ENCODE data around the gene TRIM32.

DNA sequence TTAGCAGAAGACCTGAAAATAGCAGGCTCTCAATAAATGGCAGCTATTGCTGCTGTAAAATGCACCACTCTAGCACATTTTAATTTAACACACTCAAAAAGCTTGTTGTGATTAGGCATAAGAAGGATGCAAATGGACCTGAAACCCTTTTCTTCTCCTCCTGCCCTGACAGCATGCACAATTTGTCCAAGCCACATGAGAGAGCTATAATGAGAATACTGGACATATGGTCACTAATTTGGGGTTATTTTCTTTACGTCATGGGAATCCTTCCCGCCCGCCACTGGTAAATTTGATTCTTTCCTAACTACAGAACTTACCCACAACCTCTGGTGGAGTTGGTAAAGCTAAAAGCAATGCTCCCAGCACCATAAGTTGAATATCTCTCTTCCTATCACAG lies 62.1 kb downstream of the TRIM32 start:
- TF ChIP-seq, protein P1, sequence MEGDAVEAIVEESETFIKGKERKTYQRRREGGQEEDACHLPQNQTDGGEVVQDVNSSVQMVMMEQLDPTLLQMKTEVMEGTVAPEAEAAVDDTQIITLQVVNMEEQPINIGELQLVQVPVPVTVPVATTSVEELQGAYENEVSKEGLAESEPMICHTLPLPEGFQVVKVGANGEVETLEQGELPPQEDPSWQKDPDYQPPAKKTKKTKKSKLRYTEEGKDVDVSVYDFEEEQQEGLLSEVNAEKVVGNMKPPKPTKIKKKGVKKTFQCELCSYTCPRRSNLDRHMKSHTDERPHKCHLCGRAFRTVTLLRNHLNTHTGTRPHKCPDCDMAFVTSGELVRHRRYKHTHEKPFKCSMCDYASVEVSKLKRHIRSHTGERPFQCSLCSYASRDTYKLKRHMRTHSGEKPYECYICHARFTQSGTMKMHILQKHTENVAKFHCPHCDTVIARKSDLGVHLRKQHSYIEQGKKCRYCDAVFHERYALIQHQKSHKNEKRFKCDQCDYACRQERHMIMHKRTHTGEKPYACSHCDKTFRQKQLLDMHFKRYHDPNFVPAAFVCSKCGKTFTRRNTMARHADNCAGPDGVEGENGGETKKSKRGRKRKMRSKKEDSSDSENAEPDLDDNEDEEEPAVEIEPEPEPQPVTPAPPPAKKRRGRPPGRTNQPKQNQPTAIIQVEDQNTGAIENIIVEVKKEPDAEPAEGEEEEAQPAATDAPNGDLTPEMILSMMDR (IDR thresholded peaks at IDR 0.05): no peak
- no peak for TF ChIP-seq POLR2A (IDR thresholded peaks at IDR 0.05)

Measured in Peyer's patch (tissue), 4 donors.